Activated T-cell treated with anti-CD3 and anti-CD28 coated beads, Interleukin-2, amount 50 U/mL, for 48 hours (primary cell): Measurements from ENCODE around the gene ZNF79.
"Not testable (repeated sequence)": the region's sequence is repeated elsewhere in the genome, so short reads cannot be mapped to it uniquely, and the experiment has no call there.

ENCODE experiments used
- DNase-seq, 2 experiments: peaks; one replicate each; pipeline ENCODE4 v3.0.0-alpha.2; 2020

ZNF79 gene

GRCh38 chr9:127458921-127459320 lies 34.7 kb downstream of the ZNF79 start:
- DNase-seq, result no peak

GRCh38 chr9:127463382-127463781 lies 39.2 kb downstream of the ZNF79 start:
- DNase-seq, result no peak

GRCh38 chr9:127463911-127464310 lies 39.7 kb downstream of the ZNF79 start:
- no peak for DNase-seq

- DNase-seq, result not testable (repeated sequence)
These were observed 42.3 kb downstream of the ZNF79 start for GRCh38 chr9:127466407-127466917.

GRCh38 chr9:127467621-127468020 lies 43.4 kb downstream of the ZNF79 start:
- no peak for DNase-seq

GRCh38 chr9:127470662-127471061 lies 46.5 kb downstream of the ZNF79 start:
- no peak for DNase-seq

GRCh38 chr9:127473501-127473900 lies 49.3 kb downstream of the ZNF79 start:
- no peak for DNase-seq

- DNase-seq, result no peak
These were observed 49.8 kb downstream of the ZNF79 start for GRCh38 chr9:127473932-127474331.

GRCh38 chr9:127474592-127474991 lies 50.4 kb downstream of the ZNF79 start:
- no peak for DNase-seq

GRCh38 chr9:127479507-127480081 lies 55.4 kb downstream of the ZNF79 start:
- DNase-seq, result no peak

GRCh38 chr9:127482662-127483061 lies 58.5 kb downstream of the ZNF79 start:
- DNase-seq, result no peak

- no peak for DNase-seq
These were observed 61.8 kb downstream of the ZNF79 start for GRCh38 chr9:127485995-127486394.

- no peak for DNase-seq
These were observed 64.8 kb downstream of the ZNF79 start for GRCh38 chr9:127488946-127489345.

- no peak for DNase-seq
These were observed 65.4 kb downstream of the ZNF79 start for GRCh38 chr9:127489471-127490115.

GRCh38 chr9:127490535-127491230 lies 66.5 kb downstream of the ZNF79 start:
- no peak for DNase-seq

- DNase-seq, result no peak
These were observed 67.3 kb downstream of the ZNF79 start for GRCh38 chr9:127491516-127491915.

- no peak for DNase-seq
These were observed 68.4 kb downstream of the ZNF79 start for GRCh38 chr9:127492616-127493015.

- DNase-seq, result no peak
These were observed 69.6 kb downstream of the ZNF79 start for GRCh38 chr9:127493592-127494303.

- DNase-seq, result no peak
These were observed 70.1 kb downstream of the ZNF79 start for GRCh38 chr9:127494304-127494702.
